Panc1 (cell line): ENCODE results near the gene SMC3. TPM values are rescaled to one million over a fixed set of nuclear protein-coding genes. Genes with fewer than 3 reads are reported as not detected.

Experiments
- ATAC-seq: fragments of 200-7000 bp; cut with Tn5 transposase; 2 replicates; pipeline ENCODE4 v1.9.1; 2020; ENCODE audit warnings: mild to moderate bottlenecking, moderate library complexity
- BruUV-seq: library from RNA; stranded (reverse); fragments of 400-500 nt; replicated peaks from 2 replicates; lab custom pipeline; 2021; lab: Mats Ljungman, UMichigan
- CTCF ChIA-PET: fragments of 300-600 bp; sonication (Branson Sonifier 250); formaldehyde crosslinking; loops from one replicate; lab custom pipeline; 2022; ENCODE audit warnings: antibody characterized with exemption; lab: Charles Lee
- POLR2A ChIA-PET: fragments of 300-600 bp; sonication (Branson Sonifier 250); formaldehyde crosslinking; loops from one replicate; lab custom pipeline; 2022; ENCODE audit warnings: antibody characterized with exemption; lab: Charles Lee
- DNase-seq: peaks from one replicate; pipeline ENCODE4 v3.0.0-alpha.2; 2010; ENCODE audit warnings: low read depth, low spot score
- H3K27ac ChIP-seq: 2 replicates; pipeline ENCODE4 v1.5.1; 2011; ENCODE audit warnings: mild to moderate bottlenecking, low read length, inconsistent platforms
- H3K27me3 ChIP-seq: fragments of 200-500 bp; sonication (Bioruptor generic); 2 replicates; pipeline ENCODE4 v1.6.0; 2014; ENCODE audit warnings: low read length, inconsistent platforms; ENCODE audit not compliant: control insufficient read depth, insufficient read depth
- H3K36me3 ChIP-seq: fragments of 200-500 bp; sonication (Bioruptor generic); 2 replicates; pipeline ENCODE4 v1.5.1; 2014; ENCODE audit warnings: inconsistent platforms, mild to moderate bottlenecking, low read length, moderate library complexity; ENCODE audit not compliant: control insufficient read depth, insufficient read depth
- H3K4me1 ChIP-seq: 2 replicates; pipeline ENCODE4 v1.5.1; 2011; ENCODE audit warnings: inconsistent platforms, mild to moderate bottlenecking, low read length, moderate library complexity; ENCODE audit not compliant: control insufficient read depth, insufficient read depth
- H3K4me3 ChIP-seq, 2 experiments: 2 replicates each; pipeline ENCODE4 v1.5.1; 2011 to 2012; ENCODE audit warnings: low read depth in 2 of 2, low read length in 2 of 2, mild to moderate bottlenecking in 2 of 2, inconsistent platforms in 1 of 2, moderate library complexity in 1 of 2
- H3K9me3 ChIP-seq: fragments of 200-500 bp; sonication (Bioruptor generic); 2 replicates; pipeline ENCODE4 v1.5.1; 2014; ENCODE audit warnings: low read depth, mild to moderate bottlenecking, inconsistent platforms, low read length, moderate library complexity; ENCODE audit not compliant: control insufficient read depth, insufficient read depth
- POLR2AphosphoS5 ChIP-seq: IDR thresholded peaks from 2 replicates; pipeline ENCODE4 v1.6.1; 2012; ENCODE audit warnings: mild to moderate bottlenecking, low read depth, low read length, moderate library complexity
- SIN3A ChIP-seq: IDR thresholded peaks from 2 replicates; pipeline ENCODE4 v1.6.1; 2012; ENCODE audit warnings: low read depth, mild to moderate bottlenecking, low read length, moderate library complexity, borderline replicate concordance; ENCODE audit not compliant: insufficient read depth
- TCF7L2 ChIP-seq: IDR thresholded peaks from 2 replicates; pipeline ENCODE4 v1.6.1; 2011; ENCODE audit warnings: mild to moderate bottlenecking, low read depth, low read length, inconsistent platforms
- in situ Hi-C: cut with HindIII; loops from 2 replicates; pipeline ENCODE4 v1.10.0; 2016; ENCODE audit warnings: low sequenced_read_pairs, low pct_unique_long_range_greater_than_20kb
- intact Hi-C: fragments of 100-400 bp; cut with micrococcal nuclease; formaldehyde crosslinking; loops from one replicate; pipeline ENCODE4 v1.10.0; 2022; ENCODE audit not compliant: unreplicated experiment
- total RNA-seq: library from RNA; stranded (reverse); gene quantifications from one replicate; pipeline ENCODE4 v1.2.1, GENCODE V29; 2021; ENCODE audit not compliant: unreplicated experiment
- TF ChIP-seq, protein P1 (sequence below), 2 experiments: IDR thresholded peaks; 2 replicates each; pipeline ENCODE4 v1.6.1; 2011 to 2012; ENCODE audit warnings: low read depth in 2 of 2, control low read depth in 1 of 2, low read length in 1 of 2, mild to moderate bottlenecking in 1 of 2, moderate library complexity in 1 of 2; ENCODE audit not compliant: insufficient read depth in 1 of 2
- TF ChIP-seq, protein P2 (sequence below): fragments of 450-650 bp; IDR thresholded peaks from 2 replicates; pipeline ENCODE4 v1.5.1; 2017; ENCODE audit warnings: mild to moderate bottlenecking

SMC3 gene
- total RNA-seq, 1 experiment from 2014 or later, result 71.2 TPM

DNA sequence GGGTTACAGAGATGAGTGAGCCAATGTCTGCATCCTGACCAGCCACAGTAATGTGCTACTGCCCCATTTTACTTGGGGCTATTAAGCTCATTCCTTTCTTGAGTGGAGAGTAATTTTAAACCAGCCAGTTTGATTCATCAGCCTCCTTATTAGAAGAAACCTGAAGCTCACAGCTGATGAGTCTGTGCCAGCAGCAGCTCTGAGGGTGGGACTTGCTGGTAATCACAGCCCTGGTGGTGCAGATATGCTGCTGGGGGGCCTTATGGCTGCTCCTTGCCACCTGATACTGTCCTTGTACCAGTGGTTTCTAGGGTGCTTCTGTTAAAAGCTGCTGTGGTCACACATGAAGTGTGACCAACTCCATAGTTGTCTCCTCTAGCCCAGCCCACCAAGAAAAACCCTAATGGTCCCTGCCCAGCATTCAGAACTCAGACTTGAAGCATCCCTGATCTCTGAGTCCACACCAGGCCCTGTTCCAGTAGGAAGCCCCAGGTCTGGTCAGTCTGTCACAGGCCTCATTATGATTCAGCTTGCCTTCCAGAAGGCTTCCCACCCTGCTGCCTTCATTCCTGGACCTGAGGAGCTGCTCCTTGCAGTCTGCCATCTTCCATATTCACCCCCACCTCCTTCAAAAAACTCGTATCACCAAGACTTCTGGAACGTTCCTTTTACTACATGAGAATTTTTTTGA is 47.7 kb downstream of the SMC3 start:
- ChIA-PET POLR2A (no interaction called here), CTCF (interaction anchor here (0.8 kb wide), 1 partner anchor 58 kb away, joined by 7 read pairs; no protein-coding TSS in a partner anchor)
- BruUV-seq, result no TSS peak
- no peak overlapping the region for H3K4me3 ChIP-seq
- H3K27ac ChIP-seq, result no peak overlapping the region
- H3K36me3 ChIP-seq, result no peaks in the 10 kb centered on the region
- in situ Hi-C loops (no loop called here), intact Hi-C loops (loop anchor here (10.0 kb wide), 1 partner anchor 120 kb away; no protein-coding TSS in a partner anchor)
- no peak for ATAC-seq
- TF ChIP-seq, protein P1, sequence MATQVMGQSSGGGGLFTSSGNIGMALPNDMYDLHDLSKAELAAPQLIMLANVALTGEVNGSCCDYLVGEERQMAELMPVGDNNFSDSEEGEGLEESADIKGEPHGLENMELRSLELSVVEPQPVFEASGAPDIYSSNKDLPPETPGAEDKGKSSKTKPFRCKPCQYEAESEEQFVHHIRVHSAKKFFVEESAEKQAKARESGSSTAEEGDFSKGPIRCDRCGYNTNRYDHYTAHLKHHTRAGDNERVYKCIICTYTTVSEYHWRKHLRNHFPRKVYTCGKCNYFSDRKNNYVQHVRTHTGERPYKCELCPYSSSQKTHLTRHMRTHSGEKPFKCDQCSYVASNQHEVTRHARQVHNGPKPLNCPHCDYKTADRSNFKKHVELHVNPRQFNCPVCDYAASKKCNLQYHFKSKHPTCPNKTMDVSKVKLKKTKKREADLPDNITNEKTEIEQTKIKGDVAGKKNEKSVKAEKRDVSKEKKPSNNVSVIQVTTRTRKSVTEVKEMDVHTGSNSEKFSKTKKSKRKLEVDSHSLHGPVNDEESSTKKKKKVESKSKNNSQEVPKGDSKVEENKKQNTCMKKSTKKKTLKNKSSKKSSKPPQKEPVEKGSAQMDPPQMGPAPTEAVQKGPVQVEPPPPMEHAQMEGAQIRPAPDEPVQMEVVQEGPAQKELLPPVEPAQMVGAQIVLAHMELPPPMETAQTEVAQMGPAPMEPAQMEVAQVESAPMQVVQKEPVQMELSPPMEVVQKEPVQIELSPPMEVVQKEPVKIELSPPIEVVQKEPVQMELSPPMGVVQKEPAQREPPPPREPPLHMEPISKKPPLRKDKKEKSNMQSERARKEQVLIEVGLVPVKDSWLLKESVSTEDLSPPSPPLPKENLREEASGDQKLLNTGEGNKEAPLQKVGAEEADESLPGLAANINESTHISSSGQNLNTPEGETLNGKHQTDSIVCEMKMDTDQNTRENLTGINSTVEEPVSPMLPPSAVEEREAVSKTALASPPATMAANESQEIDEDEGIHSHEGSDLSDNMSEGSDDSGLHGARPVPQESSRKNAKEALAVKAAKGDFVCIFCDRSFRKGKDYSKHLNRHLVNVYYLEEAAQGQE (IDR thresholded peaks at IDR 0.05; ENCODE audit: insufficient read depth in 1 of 2, low read depth in 2 of 2, low read length in 1 of 2), result no peak
- TF ChIP-seq SIN3A (no peak), POLR2AphosphoS5 (no peak), TCF7L2 (no peak)
- TF ChIP-seq, protein P2, sequence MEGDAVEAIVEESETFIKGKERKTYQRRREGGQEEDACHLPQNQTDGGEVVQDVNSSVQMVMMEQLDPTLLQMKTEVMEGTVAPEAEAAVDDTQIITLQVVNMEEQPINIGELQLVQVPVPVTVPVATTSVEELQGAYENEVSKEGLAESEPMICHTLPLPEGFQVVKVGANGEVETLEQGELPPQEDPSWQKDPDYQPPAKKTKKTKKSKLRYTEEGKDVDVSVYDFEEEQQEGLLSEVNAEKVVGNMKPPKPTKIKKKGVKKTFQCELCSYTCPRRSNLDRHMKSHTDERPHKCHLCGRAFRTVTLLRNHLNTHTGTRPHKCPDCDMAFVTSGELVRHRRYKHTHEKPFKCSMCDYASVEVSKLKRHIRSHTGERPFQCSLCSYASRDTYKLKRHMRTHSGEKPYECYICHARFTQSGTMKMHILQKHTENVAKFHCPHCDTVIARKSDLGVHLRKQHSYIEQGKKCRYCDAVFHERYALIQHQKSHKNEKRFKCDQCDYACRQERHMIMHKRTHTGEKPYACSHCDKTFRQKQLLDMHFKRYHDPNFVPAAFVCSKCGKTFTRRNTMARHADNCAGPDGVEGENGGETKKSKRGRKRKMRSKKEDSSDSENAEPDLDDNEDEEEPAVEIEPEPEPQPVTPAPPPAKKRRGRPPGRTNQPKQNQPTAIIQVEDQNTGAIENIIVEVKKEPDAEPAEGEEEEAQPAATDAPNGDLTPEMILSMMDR, result no peak
- DNase-seq, result no peak
- no peaks in the 10 kb centered on the region for H3K27me3 ChIP-seq
- no peaks in the 10 kb centered on the region for H3K9me3 ChIP-seq
- H3K4me1 ChIP-seq, result no peaks in the 10 kb centered on the region

DNA sequence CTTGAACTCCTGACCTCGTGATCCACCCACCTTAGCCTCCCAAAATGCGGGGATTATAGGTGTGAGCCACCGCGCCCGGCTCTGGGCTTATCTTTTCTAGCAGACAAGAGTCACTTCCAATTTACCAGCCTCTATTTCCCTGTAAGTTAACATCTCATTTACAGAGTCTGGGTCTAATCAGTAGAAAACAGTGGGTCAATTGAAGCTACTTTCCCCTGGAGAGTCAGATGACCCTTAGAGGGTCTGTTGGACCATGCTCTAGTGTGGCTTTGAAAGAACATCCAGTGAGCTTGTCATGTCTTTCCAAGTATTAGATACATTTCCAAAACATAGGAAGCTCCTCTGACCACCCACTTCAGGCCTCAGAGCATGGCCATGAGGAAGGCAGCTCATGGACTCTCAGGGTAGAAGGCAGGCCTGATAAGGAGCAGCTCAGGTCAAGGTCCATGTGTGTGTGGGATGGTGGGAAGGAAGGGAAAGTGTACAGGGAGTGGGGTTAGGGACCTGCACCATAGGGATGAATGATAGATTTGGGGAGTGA is 49.1 kb downstream of the SMC3 start:
- H3K4me3 ChIP-seq, result no peak overlapping the region
- no peak overlapping the region for H3K27ac ChIP-seq
- ATAC-seq, result no peak
- no peaks in the 10 kb centered on the region for H3K4me1 ChIP-seq
- TF ChIP-seq, protein P1 (IDR thresholded peaks at IDR 0.05; ENCODE audit: insufficient read depth in 1 of 2, low read depth in 2 of 2, low read length in 1 of 2), result no peak
- TF ChIP-seq TCF7L2 (no peak), POLR2AphosphoS5 (no peak), SIN3A (no peak)
- TF ChIP-seq, protein P2, result no peak
- BruUV-seq, result no TSS peak
- in situ Hi-C loops (no loop called here), intact Hi-C loops (loop anchor here (10.0 kb wide), 1 partner anchor 118 kb away; no protein-coding TSS in a partner anchor)
- DNase-seq, result no peak
- ChIA-PET POLR2A (no interaction called here), CTCF (interaction anchor here (0.7 kb wide), 1 partner anchor 35 kb away, joined by 9 read pairs; no protein-coding TSS in a partner anchor)
- H3K36me3 ChIP-seq, result no peaks in the 10 kb centered on the region
- no peaks in the 10 kb centered on the region for H3K27me3 ChIP-seq
- H3K9me3 ChIP-seq, result no peaks in the 10 kb centered on the region
